Measurements from ENCODE around the gene DNAJA3.

The DNAJA3 gene

DNA sequence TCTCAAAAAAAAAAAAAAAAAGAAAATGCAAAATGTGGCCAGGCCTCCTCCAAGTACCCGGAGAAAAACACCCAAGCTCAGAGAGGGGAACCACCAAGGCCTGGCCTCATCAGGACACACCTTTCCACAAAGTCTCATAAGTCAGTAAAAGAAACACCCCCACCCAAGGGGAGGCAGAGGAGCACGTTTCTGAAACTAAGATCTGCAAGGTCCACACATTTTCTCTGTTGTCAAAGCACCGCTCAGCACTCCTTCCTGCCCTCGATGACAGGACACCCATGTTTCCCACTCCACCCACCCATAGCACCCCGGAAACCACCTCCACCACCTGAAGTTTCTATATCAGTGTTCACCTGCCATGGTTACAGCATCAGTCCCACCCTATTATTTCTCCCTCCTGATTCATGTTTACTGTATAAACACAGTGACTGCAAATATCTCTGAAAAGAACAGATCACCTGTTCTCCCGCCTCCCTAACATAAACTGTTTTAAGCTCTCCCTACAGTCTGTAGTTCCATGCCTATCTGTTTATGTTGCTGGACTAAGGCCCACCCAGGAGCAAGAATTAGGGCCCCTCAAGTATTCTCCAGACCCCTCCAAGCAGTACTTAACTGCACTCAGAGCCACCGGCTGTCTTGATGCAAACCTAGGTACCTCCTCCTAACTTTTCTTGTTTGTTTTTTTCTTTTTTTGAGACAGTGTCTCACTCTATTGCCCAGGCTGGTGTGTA is 11.3 kb upstream of the DNAJA3 start:
- H3K9ac ChIP-seq (ENCODE audit: low read depth, low read length): no peak overlapping the region
- no peaks in the 10 kb centered on the region for H3K9me3 ChIP-seq (ENCODE audit: insufficient read depth, low read depth, low read length)
- no peak overlapping the region for H3K4me3 ChIP-seq (ENCODE audit: low read length)
- no peaks in the 10 kb centered on the region; the same call in 1 of the 2 replicates for H3K36me3 ChIP-seq (ENCODE audit: insufficient read depth, low read depth, low read length)
- H3K27me3 ChIP-seq (ENCODE audit: insufficient read depth, low read length): peaks cover 8% of the 10 kb centered on the region; the same call in 1 of the 2 replicates
- no peak overlapping the region for H3K27ac ChIP-seq (ENCODE audit: low read length)
- H3K4me1 ChIP-seq (ENCODE audit: insufficient read depth, low read length): no peaks in the 10 kb centered on the region

DNA sequence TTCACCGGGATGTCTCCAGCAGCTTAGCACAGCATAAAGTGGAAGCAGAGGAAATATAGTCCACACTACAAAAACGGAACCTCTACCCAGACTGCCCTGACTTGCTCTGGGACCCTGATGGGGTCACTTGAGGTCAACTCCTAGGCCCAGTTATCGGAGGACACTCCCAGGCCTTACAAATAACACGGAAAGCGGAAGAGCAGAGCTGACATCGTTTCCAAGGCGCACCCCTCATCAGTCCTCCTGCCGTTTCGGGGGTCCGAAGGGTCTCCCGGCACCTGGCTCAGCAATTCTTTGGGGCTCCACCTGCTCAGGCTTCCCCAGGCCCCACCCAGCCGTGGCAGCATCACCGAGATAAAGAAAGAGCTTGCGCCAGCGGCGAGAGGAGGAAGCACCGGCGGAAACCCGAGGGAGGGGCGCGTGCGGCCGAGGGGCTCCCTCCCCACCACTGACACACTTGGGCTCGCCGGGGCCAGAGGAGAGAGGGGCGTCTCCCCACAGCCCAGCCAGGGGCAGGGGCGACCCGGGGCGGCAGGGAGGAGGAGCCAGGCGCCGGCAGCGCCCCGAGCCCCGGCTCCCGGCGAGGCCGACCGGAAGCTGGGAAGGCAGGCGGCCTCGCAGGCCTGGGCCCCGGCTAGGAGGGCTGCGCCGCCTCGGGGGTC is 10.0 kb upstream of the DNAJA3 start:
- Histone ChIP-seq H3K9me3 (ENCODE audit: insufficient read depth, low read depth, low read length) (no peaks in the 10 kb centered on the region), H3K4me3 (ENCODE audit: low read length) (peak overlapping the region; percentile 75), H3K9ac (ENCODE audit: low read depth, low read length) (peak overlapping the region; percentile 58; the same call in 1 of the 2 replicates), H3K27me3 (ENCODE audit: insufficient read depth, low read length) (peaks cover 8% of the 10 kb centered on the region; the same call in 1 of the 2 replicates), H3K36me3 (ENCODE audit: insufficient read depth, low read depth, low read length) (no peaks in the 10 kb centered on the region; the same call in 1 of the 2 replicates), H3K27ac (ENCODE audit: low read length) (no peak overlapping the region), H3K4me1 (ENCODE audit: insufficient read depth, low read length) (no peaks in the 10 kb centered on the region)

DNA sequence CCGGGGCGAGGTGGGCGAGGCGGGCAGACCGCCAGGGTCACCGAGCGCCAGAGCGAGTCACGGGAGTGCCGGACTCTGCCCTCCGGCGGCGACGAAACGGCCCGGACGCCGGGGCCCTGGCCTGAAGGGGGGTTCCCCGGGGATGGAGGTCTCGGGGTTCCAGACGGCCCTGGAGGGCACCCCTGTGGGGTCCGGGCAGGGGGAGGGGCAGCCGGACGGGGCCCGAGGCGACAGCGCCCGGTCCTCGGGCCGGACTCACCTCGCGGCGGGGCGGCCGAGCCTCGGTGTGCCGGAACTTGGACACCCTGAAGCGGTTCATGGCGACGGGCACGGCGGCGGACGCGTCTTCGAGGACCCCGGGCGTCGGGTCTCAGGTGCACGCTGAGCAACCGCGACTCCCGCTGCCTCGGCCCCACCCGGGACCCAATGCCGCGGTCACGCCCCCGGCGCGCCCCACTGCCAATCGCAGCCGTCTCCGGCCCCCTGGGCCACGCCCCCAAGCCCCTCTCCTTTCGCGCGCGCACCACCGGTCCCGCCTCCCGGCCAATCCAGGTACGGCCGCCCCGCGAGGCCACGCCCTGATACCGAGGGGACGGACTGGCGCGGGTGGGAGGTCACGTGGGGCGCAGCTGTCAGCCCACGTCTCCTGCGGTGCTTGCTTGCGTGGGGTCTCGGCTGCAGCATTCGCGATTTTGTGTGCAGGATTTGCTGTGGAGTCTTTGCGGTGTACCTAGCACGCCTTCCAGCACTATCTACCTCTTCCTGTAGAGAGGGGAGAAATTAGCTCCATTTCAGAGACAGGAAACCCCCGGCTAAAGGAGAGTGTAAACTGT is 9.3 kb upstream of the DNAJA3 start, which contains the start of gene CORO7:
Gene CORO7 (minus strand): TSS at position 397 of the 833 bp plus-strand sequence. CDS start 78 bp downstream, at position 319.
- no peaks in the 10 kb centered on the region; the same call in 1 of the 2 replicates for H3K36me3 ChIP-seq (ENCODE audit: insufficient read depth, low read depth, low read length)
- peaks cover 8% of the 10 kb centered on the region; the same call in 1 of the 2 replicates for H3K27me3 ChIP-seq (ENCODE audit: insufficient read depth, low read length)
- no peaks in the 10 kb centered on the region for H3K9me3 ChIP-seq (ENCODE audit: insufficient read depth, low read depth, low read length)
- H3K4me3 ChIP-seq (ENCODE audit: low read length): peak within 1 kb of the TSS; percentile 75
- H3K9ac ChIP-seq (ENCODE audit: low read depth, low read length): peak within 1 kb of the TSS; percentile 58; the same call in 1 of the 2 replicates
- H3K27ac ChIP-seq (ENCODE audit: low read length): no peak within 1 kb of the TSS
- H3K4me1 ChIP-seq (ENCODE audit: insufficient read depth, low read length): no peaks in the 10 kb centered on the region

DNA sequence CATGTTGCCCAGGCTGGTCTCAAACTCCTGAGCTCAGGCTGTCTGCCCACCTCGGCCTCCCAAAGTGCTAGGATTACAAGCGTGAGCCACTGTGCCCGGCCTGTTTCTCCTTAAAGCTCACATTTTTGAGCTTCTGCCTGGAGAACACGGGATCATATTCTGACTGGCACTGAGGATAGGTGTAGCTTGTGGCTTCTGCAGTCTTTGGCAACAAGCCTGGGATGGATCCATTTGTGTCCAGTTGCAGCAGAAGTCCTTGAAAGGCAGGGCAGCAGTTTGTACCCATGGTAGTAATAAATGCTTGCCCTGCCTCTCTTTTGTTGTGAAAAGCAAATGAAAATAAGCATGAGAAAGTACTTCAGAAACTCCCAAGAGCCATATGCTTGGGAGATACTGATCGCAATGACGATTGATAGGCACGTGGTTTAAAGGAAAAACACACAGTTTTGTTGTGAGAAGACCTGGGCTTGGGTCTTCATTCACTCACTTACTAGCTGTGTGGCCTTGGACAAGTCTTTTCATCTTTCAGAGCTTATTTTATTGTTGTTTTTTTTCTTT is 6.2 kb upstream of the DNAJA3 start:
- H3K27ac ChIP-seq (ENCODE audit: low read length): no peak overlapping the region
- H3K9me3 ChIP-seq (ENCODE audit: insufficient read depth, low read depth, low read length): no peaks in the 10 kb centered on the region
- no peaks in the 10 kb centered on the region for H3K4me1 ChIP-seq (ENCODE audit: insufficient read depth, low read length)
- no peaks in the 10 kb centered on the region for H3K36me3 ChIP-seq (ENCODE audit: insufficient read depth, low read depth, low read length)
- H3K27me3 ChIP-seq (ENCODE audit: insufficient read depth, low read length): peaks cover 8% of the 10 kb centered on the region; the same call in 1 of the 2 replicates
- no peak overlapping the region for H3K4me3 ChIP-seq (ENCODE audit: low read length)
- no peak overlapping the region for H3K9ac ChIP-seq (ENCODE audit: low read depth, low read length)

DNA sequence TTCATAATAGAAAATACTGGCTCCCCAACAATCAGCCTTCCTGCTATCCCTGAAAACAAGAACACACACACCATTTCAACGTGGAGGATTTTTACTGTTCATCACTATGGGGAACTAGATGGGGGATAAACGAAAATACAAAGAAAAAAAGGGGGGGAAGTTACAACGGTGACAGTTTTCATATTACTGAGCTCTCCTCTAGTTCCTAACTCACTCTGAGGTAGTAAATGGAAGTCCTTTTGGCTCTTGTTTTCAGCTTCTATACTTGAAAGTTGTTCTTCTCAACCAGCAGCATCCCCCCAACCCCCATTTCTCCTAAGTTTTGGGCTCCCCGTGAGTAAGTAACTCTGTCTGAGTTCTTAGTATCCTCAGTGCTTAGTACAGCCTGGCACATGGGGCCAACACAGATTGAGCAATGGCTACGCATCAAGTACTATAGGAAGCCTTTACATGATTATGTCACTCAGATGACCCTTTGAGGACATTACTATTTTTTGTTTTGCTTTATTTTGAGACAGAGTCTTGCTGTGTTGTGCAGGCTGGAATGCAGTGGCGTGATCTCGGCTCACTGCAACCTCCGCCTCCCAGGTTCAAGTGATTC is 5.1 kb upstream of the DNAJA3 start:
- peaks cover under 1% of the 10 kb centered on the region; the same call in 1 of the 2 replicates for H3K27me3 ChIP-seq (ENCODE audit: insufficient read depth, low read length)
- no peaks in the 10 kb centered on the region for H3K36me3 ChIP-seq (ENCODE audit: insufficient read depth, low read depth, low read length)
- H3K4me3 ChIP-seq (ENCODE audit: low read length): no peak overlapping the region
- H3K27ac ChIP-seq (ENCODE audit: low read length): no peak overlapping the region
- no peaks in the 10 kb centered on the region for H3K9me3 ChIP-seq (ENCODE audit: insufficient read depth, low read depth, low read length)
- peaks cover 3% of the 10 kb centered on the region; the same call in 1 of the 2 replicates for H3K4me1 ChIP-seq (ENCODE audit: insufficient read depth, low read length)
- no peak overlapping the region for H3K9ac ChIP-seq (ENCODE audit: low read depth, low read length)

DNA sequence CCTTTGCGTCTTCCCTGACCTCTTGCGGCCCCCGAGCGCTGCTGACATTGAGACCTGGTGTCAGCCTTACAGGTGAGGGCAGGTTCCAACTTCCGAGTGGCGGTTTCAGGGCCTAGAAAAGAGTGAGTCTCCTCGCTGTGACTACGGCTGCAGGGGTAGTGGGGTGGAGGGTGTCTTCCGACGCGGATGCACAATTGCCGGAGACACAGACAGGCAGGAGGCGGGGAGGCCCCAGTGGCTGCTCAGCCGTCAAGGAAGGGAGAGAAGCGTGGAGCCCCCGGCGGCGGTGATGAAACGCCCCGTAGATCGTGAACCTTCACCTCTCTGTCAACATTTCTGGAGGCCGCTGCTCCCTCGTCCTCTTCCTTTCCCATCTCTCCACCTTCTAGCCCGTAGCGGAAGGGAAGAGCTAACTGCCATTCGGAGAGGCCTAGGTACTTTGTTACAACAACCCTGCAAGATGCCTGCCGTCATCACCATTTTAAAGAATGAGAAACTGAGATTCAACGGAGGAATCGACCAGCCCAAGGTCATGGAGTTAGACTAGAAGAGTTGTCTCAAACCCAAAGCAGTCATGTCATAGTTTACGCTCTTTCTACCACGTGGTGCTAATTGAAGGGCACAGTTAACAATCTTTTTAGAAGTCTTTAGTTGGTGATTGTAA is 485 bp downstream of the DNAJA3 start:
- H3K27ac ChIP-seq (ENCODE audit: low read length): no peak overlapping the region
- H3K36me3 ChIP-seq (ENCODE audit: insufficient read depth, low read depth, low read length): peaks cover 10% of the 10 kb centered on the region; the same call in 1 of the 2 replicates
- H3K4me3 ChIP-seq (ENCODE audit: low read length): peak overlapping the region; percentile 94
- peak overlapping the region; percentile 94 for H3K9ac ChIP-seq (ENCODE audit: low read depth, low read length)
- peaks cover 3% of the 10 kb centered on the region; the same call in 1 of the 2 replicates for H3K4me1 ChIP-seq (ENCODE audit: insufficient read depth, low read length)
- no peaks in the 10 kb centered on the region for H3K9me3 ChIP-seq (ENCODE audit: insufficient read depth, low read depth, low read length)
- no peaks in the 10 kb centered on the region for H3K27me3 ChIP-seq (ENCODE audit: insufficient read depth, low read length)

DNA sequence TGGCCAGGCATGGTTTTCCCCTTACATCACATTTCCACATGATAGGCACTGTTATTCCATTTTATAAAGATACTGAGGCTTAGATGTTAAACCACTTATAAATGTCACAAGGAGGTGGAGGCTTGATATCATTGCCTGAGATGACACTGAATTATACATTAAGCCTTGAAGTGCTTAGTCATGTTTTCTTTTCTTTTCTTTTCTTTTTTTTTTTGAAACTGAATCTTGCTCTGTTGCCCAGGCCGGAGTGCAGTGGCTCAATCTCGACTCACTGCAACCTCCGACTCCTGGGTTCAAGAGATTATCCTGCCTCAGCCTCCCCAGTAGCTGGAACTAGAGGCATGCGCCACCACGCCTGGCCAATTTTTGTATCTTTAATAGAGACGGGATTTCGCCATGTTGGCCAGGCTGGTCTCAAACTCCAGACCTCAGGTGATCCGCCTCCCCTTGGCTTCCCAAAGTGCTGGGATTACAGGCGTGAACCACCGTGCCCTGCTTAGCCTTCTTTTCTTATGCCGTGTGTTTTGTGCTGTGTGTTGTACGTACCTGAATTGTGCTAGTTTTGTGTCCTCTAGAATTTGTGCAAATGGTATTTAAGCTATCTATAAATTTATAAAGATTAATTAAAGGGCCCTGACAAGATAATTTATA is 1.2 kb downstream of the DNAJA3 start:
- Histone ChIP-seq H3K9ac (ENCODE audit: low read depth, low read length) (peak overlapping the region; percentile 94), H3K4me1 (ENCODE audit: insufficient read depth, low read length) (peaks cover 3% of the 10 kb centered on the region; the same call in 1 of the 2 replicates), H3K4me3 (ENCODE audit: low read length) (peak overlapping the region; percentile 94), H3K27me3 (ENCODE audit: insufficient read depth, low read length) (no peaks in the 10 kb centered on the region), H3K9me3 (ENCODE audit: insufficient read depth, low read depth, low read length) (no peaks in the 10 kb centered on the region), H3K27ac (ENCODE audit: low read length) (no peak overlapping the region), H3K36me3 (ENCODE audit: insufficient read depth, low read depth, low read length) (peaks cover 14% of the 10 kb centered on the region; the same call in 1 of the 2 replicates)

DNA sequence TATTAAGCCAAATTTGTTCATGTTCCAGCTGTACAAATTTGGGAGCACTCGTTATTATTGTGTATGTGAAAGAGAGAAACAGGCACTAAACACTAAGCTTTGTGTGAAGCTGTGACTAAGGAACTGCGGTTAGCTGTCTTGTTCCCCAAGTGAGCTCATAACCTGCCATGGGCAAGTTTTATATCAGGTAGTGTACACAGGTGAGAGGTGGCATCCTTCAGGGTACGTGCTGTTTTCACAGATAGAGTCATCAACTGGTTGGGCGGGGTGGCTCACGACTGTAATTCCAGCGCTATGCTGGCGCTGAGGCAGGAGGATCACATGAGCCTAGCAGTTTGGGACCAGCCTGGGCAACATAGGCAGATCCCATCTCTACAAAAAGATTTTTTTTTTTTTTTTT is 2.8 kb downstream of the DNAJA3 start:
- no peak overlapping the region for H3K27ac ChIP-seq (ENCODE audit: low read length)
- H3K36me3 ChIP-seq (ENCODE audit: insufficient read depth, low read depth, low read length): peaks cover 15% of the 10 kb centered on the region; the same call in 1 of the 2 replicates
- peaks cover 3% of the 10 kb centered on the region; the same call in 1 of the 2 replicates for H3K4me1 ChIP-seq (ENCODE audit: insufficient read depth, low read length)
- no peaks in the 10 kb centered on the region for H3K27me3 ChIP-seq (ENCODE audit: insufficient read depth, low read length)
- no peak overlapping the region for H3K9ac ChIP-seq (ENCODE audit: low read depth, low read length)
- H3K4me3 ChIP-seq (ENCODE audit: low read length): no peak overlapping the region
- no peaks in the 10 kb centered on the region for H3K9me3 ChIP-seq (ENCODE audit: insufficient read depth, low read depth, low read length)

DNA sequence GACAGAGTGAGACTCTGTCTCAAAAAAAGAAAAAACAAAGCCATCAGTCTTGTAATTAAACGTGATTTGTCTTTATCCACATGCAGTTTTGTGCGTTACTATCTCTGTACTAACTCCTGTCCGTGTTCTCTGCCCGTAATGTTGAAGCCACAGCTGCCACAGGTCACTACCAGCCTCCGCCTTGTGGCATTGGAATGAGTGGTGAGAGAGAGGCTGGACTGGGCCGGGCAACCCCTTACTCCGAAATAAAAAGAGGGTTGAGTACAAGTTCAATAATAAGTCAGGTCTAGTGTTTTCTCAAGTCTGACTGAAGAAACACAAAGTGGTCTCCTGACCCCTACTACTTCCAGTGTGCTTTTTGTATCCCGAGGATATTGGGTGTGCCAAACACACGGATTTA is 5.4 kb downstream of the DNAJA3 start:
- H3K4me3 ChIP-seq (ENCODE audit: low read length): no peak overlapping the region
- no peaks in the 10 kb centered on the region for H3K9me3 ChIP-seq (ENCODE audit: insufficient read depth, low read depth, low read length)
- H3K27ac ChIP-seq (ENCODE audit: low read length): no peak overlapping the region
- peaks cover 41% of the 10 kb centered on the region for H3K36me3 ChIP-seq (ENCODE audit: insufficient read depth, low read depth, low read length)
- H3K4me1 ChIP-seq (ENCODE audit: insufficient read depth, low read length): no peaks in the 10 kb centered on the region
- no peaks in the 10 kb centered on the region for H3K27me3 ChIP-seq (ENCODE audit: insufficient read depth, low read length)
- no peak overlapping the region for H3K9ac ChIP-seq (ENCODE audit: low read depth, low read length)

DNA sequence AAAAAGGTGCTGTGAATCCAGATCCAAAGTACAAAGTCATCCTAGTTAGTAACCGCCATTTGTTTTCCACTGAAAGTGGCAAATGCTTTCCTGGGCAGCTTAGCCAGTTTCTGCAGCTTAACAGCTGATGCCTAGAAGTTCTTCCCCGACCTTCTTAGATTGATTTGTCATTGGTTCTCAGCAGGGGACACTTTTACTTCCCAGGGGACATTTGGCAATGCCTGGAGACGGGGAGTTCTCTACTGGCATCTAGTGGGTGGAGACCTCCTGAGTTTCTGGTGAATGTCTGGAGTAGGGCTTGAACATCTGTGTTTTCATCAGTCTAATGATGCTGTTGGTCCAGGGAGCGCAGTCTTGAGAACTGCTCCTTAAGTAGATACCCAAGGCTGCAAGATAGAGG is 7.6 kb downstream of the DNAJA3 start:
- H3K4me3 ChIP-seq (ENCODE audit: low read length): no peak overlapping the region
- H3K4me1 ChIP-seq (ENCODE audit: insufficient read depth, low read length): no peaks in the 10 kb centered on the region
- H3K36me3 ChIP-seq (ENCODE audit: insufficient read depth, low read depth, low read length): peaks cover 56% of the 10 kb centered on the region
- no peak overlapping the region for H3K27ac ChIP-seq (ENCODE audit: low read length)
- H3K27me3 ChIP-seq (ENCODE audit: insufficient read depth, low read length): no peaks in the 10 kb centered on the region
- H3K9me3 ChIP-seq (ENCODE audit: insufficient read depth, low read depth, low read length): no peaks in the 10 kb centered on the region
- H3K9ac ChIP-seq (ENCODE audit: low read depth, low read length): no peak overlapping the region

Data from iPS-20b (cell line).